NCI-H1694 treated with DMSO at 0.1 percent for 48 hours (cell line): ENCODE data around the gene DNHD1.
A peak's percentile ranks its signal among the peaks of the same experiment; 100 is the strongest.

Source experiments
- DNase-seq: peaks from one replicate; lab custom pipeline; 2025; lab: John Stamatoyannopoulos, UW

The DNHD1 gene

GRCh38 chr11:6531267-6531752 lies 34.2 kb downstream of the DNHD1 start:
- peak; percentile 44 for DNase-seq

- DNase-seq = no peak
Measured at GRCh38 chr11:6538456-6538855, 41.4 kb downstream of the DNHD1 start.

- DNase-seq = no peak
Measured at GRCh38 chr11:6538945-6539344, 41.9 kb downstream of the DNHD1 start.

GRCh38 chr11:6539748-6540268 lies 42.7 kb downstream of the DNHD1 start:
- DNase-seq = no peak

- DNase-seq = no peak
Measured at GRCh38 chr11:6541356-6541755, 44.3 kb downstream of the DNHD1 start.

- no peak for DNase-seq
Measured at GRCh38 chr11:6542727-6543126, 45.6 kb downstream of the DNHD1 start.

GRCh38 chr11:6544921-6545850 lies 48.1 kb downstream of the DNHD1 start:
- no peak for DNase-seq

GRCh38 chr11:6545917-6546605 lies 49.0 kb downstream of the DNHD1 start:
- DNase-seq = no peak

- no peak for DNase-seq
Measured at GRCh38 chr11:6546735-6547134, 49.7 kb downstream of the DNHD1 start.

- DNase-seq = no peak
Measured at GRCh38 chr11:6547177-6547576, 50.1 kb downstream of the DNHD1 start.

GRCh38 chr11:6548121-6548520 lies 51.0 kb downstream of the DNHD1 start:
- no peak for DNase-seq

- no peak for DNase-seq
Measured at GRCh38 chr11:6548641-6549040, 51.6 kb downstream of the DNHD1 start.

- no peak for DNase-seq
Measured at GRCh38 chr11:6553634-6554033, 56.6 kb downstream of the DNHD1 start.

GRCh38 chr11:6554828-6555706 lies 58.0 kb downstream of the DNHD1 start:
- DNase-seq = no peak

GRCh38 chr11:6556139-6556949 lies 59.3 kb downstream of the DNHD1 start:
- DNase-seq = no peak

- DNase-seq = no peak
Measured at GRCh38 chr11:6557063-6557462, 60.0 kb downstream of the DNHD1 start.

- DNase-seq = no peak
Measured at GRCh38 chr11:6557761-6558674, 60.9 kb downstream of the DNHD1 start.

GRCh38 chr11:6559369-6559768 lies 62.3 kb downstream of the DNHD1 start:
- no peak for DNase-seq

- DNase-seq = no peak
Measured at GRCh38 chr11:6561288-6561687, 64.2 kb downstream of the DNHD1 start.

GRCh38 chr11:6563121-6563619 lies 66.1 kb downstream of the DNHD1 start:
- DNase-seq = no peak
